AG04449 (cell line): ENCODE results near the gene C1orf35.

Experiments used
- CTCF ChIA-PET: fragments of 350-600 bp; formaldehyde crosslinking; extraction: SDS; loops from one replicate; lab custom pipeline; 2021; ENCODE audit warnings: antibody characterized with exemption; lab: Yijun Ruan, JAX
- POLR2A ChIA-PET: fragments of 400-600, 350-600 bp; formaldehyde crosslinking; extraction: SDS; loops from one replicate; lab custom pipeline; 2020; ENCODE audit warnings: antibody characterized with exemption, inconsistent platforms; lab: Yijun Ruan, JAX
- DNase-seq: peaks from one replicate; pipeline ENCODE4 v3.0.0-alpha.2; 2010; ENCODE audit warnings: low read depth, low spot score
- H3K4me3 ChIP-seq: 2 replicates; pipeline ENCODE4 v1.5.1; 2011; ENCODE audit warnings: low read depth, mild to moderate bottlenecking, control low read depth, low read length
- TF ChIP-seq, protein P1 (sequence below): IDR thresholded peaks from one replicate; pipeline ENCODE4 v1.5.1; 2011; ENCODE audit warnings: mild to moderate bottlenecking, moderate library complexity, low read length, control low read depth, inconsistent platforms; ENCODE audit not compliant: insufficient read depth; ENCODE audit errors: missing control alignments

C1orf35 gene

DNA sequence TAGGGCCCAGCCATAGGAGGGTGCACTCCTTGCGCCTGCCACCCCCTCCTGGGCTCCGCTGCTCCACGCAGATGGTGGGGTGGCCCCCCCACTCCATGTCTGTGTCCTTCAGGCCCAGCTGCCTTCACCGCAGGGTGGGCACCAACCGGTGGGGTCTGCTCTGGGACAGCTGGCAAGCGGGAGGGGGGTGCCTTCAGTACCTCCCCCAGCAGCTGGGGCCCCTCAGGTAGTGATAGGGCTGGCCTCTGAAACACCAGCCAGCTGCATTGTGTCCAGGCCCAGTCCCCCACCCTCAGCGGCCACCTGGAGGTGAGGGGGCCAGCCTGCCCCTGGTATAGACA, 47.0 kb upstream of the C1orf35 start:
- CTCF ChIA-PET = interaction anchor here (7.3 kb wide), 1 partner anchor 14 kb away, joined by 53 read pairs; the partner anchor contains the start of gene IBA57
- H3K4me3 ChIP-seq = no peak overlapping the region
- POLR2A ChIA-PET = no interaction called here
- TF ChIP-seq, protein P1, sequence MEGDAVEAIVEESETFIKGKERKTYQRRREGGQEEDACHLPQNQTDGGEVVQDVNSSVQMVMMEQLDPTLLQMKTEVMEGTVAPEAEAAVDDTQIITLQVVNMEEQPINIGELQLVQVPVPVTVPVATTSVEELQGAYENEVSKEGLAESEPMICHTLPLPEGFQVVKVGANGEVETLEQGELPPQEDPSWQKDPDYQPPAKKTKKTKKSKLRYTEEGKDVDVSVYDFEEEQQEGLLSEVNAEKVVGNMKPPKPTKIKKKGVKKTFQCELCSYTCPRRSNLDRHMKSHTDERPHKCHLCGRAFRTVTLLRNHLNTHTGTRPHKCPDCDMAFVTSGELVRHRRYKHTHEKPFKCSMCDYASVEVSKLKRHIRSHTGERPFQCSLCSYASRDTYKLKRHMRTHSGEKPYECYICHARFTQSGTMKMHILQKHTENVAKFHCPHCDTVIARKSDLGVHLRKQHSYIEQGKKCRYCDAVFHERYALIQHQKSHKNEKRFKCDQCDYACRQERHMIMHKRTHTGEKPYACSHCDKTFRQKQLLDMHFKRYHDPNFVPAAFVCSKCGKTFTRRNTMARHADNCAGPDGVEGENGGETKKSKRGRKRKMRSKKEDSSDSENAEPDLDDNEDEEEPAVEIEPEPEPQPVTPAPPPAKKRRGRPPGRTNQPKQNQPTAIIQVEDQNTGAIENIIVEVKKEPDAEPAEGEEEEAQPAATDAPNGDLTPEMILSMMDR = no peak
- no peak for DNase-seq

DNA sequence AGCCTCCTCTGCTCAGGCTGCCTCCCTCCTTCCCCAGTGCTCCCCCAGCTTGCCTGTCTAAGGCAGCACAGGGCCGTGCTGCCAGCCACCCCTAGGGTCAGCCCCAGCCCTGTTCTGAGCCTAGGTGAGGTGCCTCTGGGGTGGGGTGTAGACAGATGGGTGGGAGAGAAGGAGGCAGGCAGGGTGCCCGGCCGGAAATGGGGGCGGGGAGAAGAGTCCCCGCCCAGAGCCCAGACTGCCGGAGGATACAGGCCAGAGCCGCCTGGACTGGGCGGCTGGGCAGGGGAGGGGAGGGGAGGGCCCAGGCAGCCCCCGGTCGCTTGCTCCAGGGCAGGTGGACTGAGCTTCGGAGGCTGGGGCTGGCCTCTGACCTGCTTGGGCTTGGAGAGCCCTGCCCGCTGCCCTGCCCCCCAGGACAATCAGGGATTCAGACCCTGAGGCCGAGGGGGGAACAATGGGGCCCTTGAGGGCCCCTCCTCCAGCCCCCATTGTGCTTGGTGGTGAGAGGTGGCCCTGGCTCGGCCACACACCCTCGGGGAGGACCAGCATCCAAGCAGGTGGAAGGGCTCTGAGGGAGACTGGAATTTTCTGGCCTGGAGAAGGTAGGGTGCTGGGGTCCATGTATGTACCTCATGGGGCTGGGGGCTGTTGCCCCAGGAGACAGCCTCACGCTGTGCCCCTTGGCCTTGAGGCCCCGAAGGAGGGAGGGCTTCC, 46.4 kb upstream of the C1orf35 start, which contains the start of gene GJC2:
GJC2 (plus strand) TSS at position 525 of the 714 bp plus-strand sequence. CDS start 7,829 bp downstream, outside the sequence.
- POLR2A ChIA-PET = no interaction called here
- DNase-seq = no peak
- TF ChIP-seq, protein P1 = no peak
- H3K4me3 ChIP-seq = no peak within 1 kb of the TSS
- CTCF ChIA-PET = interaction anchor here (7.3 kb wide), 1 partner anchor 14 kb away, joined by 53 read pairs; the partner anchor contains the start of gene IBA57

DNA sequence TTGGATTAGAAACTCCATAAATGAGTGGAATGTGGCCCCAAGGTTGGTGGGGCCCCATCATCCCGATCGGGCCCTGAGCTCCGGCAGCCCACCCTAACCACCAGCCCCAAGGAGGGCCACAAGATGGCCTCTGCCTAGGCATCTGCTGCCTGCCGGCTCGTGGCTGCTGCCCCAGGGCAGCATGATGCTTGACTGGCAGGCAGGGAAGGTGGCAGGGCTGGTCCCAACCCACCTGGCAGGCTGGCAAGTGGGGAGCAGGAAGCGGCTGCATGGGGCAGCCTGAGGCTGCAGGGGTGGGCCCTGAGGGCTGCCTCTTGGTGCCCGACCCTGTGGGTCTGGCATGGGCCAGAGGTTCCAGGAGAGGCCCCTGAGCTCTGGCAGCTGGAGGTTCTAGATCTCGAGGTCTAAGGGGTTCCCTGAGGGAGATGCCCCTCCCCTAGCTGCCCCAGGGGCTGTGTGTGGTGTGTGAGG, 45.8 kb upstream of the C1orf35 start:
- no peak for DNase-seq
- CTCF ChIA-PET = interaction anchor here (7.3 kb wide), 1 partner anchor 15 kb away, joined by 53 read pairs; the partner anchor contains the start of gene IBA57
- no peak overlapping the region for H3K4me3 ChIP-seq
- TF ChIP-seq, protein P1 = no peak
- POLR2A ChIA-PET = no interaction called here

DNA sequence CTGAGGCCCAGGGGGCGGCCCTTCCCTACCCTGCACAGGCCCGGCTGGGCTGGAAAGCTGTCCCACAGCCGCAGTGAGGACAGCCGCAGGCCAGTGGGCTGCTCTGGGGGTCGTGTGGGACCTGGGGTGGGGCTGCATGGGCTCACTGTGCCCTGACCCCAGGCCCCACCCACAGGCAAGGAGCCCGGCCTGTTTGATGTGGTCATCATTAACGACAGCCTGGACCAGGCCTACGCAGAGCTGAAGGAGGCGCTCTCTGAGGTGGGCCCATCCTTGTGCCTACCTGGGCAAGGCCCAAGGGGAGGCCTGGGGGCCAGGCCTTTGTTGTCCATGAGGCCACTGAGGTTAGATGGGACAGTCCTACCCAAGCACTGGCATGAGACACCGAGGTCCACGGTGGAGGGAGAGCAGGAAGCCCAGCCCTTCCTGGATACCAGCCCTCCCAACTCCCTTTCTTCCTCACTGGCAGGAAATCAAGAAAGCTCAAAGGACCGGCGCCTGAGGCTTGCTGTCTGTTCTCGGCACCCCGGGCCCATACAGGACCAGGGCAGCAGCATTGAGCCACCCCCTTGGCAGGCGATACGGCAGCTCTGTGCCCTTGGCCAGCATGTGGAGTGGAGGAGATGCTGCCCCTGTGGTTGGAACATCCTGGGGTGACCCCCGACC, 45.2 kb upstream of the C1orf35 start:
- ChIA-PET POLR2A (interaction anchor here (0.7 kb wide), 1 partner anchor 11 kb away, joined by 3 read pairs; no protein-coding TSS in a partner anchor), CTCF (interaction anchor here (7.3 kb wide), 1 partner anchor 15 kb away, joined by 53 read pairs; the partner anchor contains the start of gene IBA57)
- TF ChIP-seq, protein P1 = no peak
- H3K4me3 ChIP-seq = no peak overlapping the region
- no peak for DNase-seq

DNA sequence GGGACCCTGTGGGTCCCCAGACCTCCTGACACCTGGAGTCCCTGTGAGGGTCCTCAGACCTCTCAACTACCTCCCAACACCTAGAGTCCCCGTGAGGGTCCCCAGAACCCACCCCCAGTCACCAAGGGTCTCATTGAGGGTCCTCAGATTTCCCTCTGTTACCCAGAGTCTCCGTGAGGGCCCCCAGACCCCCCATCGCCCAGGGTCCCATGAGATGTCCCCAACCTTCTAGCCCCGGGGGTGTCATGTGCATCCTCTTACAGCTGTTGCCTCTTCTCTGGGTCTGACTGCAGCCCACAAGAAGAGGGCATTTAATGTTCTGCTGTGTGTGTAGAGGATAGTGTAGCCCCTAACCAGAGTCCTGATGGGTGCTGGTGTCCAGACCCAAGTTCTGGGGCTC, 44.6 kb upstream of the C1orf35 start:
- ChIA-PET POLR2A (no interaction called here), CTCF (no interaction called here)
- TF ChIP-seq, protein P1 = no peak
- H3K4me3 ChIP-seq = no peak overlapping the region
- no peak for DNase-seq

DNA sequence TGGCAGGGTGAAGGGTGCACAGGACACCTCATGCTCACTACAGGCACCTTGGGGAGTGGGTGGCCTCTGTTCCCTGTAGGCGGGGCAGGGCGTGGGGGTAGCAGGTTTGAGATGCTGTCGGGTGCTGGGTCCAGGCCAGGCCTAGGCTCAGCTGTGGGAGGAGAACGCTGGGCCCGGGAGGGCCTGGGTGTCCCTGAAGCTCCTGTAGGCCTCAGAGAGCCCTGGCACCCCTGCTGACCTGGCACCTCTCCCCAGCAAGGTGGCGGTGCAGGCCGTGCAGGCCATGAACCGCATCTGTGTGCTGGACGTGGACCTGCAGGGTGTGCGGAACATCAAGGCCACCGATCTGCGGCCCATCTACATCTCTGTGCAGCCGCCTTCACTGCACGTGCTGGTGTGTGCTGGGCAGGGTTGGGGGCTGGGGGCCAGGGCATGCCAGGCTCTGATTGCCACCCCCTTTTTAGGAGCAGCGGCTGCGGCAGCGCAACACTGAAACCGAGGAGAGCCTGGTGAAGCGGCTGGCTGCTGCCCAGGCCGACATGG, 44.1 kb upstream of the C1orf35 start:
- CTCF ChIA-PET = no interaction called here
- TF ChIP-seq, protein P1 = no peak
- POLR2A ChIA-PET = no interaction called here
- no peak for DNase-seq
- H3K4me3 ChIP-seq = no peak overlapping the region
